CD4-positive, alpha-beta T cell treated with Interleukin-21 for 1 hour (primary cell): ENCODE measurements around the gene MLKL.

Source experiments
- DNase-seq: peaks from one replicate; pipeline ENCODE4 v3.0.0-alpha.2; 2020

The MLKL gene

DNA sequence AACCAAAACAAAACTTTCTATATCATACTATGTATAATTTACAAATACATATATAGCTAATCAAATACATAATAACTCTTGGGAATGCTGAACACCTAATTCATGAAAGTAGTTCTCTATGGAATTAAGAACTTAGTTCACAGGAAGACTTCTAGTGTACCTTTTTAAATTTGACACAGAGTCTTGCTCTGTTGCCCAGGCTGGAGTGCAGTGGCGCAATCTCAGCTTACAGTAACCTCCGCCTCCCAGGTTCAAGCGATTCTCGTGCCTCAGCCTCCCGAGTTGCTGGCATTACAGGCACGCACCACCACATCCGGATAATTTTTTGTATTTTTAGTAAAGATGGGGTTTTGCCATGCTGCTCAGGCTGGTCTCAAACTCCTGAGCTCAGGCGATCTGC is 58.7 kb downstream of the MLKL start:
- no peak for DNase-seq

DNA sequence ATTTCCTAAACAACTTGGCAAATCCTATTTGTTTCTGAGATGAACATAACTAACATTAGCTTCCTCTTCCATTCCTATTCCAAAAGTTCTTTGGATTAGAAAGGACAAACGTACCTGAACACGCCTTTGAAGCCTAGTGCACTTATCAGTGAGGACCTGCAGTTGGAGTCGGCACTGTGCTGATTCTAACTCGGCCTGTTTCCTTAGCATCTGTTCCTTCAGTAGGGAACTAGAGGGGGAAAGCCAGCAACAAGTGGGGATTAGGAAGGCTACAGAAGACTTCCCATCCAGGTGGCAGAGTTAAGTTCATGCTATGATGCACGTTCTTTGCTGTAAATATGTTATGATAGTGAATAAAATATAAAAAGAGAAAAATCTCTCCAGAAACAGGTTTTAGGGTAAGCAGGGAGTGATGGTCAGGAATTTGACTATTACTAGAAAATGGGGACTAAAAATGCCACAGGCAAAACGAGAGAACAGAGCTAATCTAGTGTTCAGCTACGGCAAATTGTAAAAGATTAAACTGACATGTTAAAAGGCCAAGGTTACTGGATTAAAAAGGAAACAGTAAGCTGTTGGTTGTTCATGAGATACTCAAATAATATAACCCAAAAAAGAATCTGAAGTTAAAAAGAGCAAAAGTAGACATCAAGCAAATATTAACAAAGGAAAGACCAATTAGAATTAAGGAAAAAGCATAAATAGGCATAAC is 62.8 kb downstream of the MLKL start:
- DNase-seq: no peak

- DNase-seq: no peak
These were observed 65.4 kb downstream of the MLKL start for GRCh38 chr16:74635303-74635702.

DNA sequence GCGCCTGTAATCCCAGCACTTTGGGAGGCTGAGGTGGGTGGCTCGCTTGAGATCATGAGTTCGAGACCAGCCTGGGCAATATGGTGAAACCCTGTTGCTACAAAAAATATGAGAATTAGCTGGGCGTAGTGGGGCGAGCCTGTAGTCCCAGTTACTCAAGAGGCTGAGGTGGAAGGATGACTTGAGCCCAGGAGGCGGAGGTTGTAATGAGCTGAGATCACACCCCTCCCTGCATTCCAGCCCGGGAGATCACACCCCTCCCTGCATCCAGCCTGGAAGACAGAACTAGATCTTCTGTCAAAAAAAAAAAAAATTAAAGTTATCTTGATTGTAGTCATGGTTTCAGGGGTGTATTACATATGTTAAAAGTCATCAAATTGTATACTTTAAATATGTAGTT is 67.0 kb downstream of the MLKL start:
- DNase-seq: no peak

DNA sequence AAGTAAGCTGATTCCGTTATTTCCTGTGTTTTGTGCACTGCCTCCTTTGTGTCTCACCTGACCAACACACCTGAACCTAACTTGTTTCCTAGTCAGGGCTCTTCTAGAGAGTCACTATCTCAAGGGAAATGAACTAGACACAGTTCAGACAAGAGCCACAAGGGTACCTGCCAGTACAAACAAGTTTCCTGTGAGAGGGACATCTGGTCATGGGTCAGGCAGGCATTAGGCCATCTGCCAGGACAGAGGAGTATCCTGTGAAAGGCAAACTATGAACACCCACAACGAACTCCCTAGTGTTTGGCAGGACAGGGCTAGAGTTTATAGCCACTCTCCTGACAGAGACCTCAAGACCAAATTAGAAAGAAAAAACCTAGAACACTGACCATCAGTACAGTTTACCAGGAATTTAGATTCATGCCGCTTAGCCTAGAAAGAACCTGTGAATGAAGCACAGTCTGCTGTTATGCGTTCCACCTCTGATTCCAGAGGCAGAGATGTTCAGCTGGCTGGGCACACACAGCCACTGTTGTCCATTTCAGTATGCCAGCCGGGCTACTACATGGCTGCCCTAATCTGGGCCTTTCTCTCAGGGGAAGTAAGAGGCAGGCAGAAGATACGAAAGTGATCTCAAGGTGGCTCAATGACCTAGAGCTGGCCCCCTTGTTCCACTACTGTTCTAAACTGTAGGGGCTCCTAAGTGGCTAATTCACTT is 73.0 kb downstream of the MLKL start:
- DNase-seq: no peak

GRCh38 chr16:74626741-74627416 is 73.8 kb downstream of the MLKL start:
- DNase-seq: no peak

DNA sequence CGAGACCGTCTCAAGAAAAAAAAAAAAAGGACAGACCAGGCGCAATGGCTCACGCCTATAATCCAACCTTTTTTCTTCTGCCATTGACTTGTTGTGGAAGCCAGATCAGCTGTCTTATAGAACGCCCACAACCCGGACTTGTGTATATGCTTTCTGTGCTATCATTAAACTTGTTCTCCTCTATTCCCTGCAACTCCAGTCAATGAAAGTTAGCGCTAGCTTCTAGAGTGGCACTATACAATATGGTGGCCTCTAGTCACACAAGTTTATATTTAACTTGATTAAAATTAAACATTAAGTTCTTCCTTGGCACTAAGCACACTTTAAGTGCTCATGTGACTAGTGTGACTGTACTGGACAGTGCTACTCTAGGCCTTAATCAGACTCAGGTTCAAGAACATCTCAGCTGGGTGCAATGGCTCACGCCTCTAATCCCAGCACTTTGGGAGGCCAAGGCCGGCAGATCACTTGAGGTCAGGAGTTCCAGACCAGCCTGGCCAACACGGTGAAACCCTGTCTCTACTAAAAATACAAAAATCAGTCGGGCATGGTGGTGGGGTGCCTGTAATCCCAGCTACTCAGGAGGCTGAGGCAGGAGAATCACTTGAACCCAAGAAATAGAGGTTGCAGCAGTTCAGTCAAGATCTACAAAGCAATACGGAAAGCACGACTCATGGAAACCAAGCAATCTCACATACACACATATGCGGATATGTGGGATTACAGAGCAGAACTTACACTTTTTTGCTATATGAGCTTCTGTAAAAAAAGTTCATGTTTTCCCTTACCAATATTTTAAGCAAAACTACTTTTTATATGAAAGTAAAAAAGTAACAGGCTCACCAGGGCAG is 74.9 kb downstream of the MLKL start:
- no peak for DNase-seq

DNA sequence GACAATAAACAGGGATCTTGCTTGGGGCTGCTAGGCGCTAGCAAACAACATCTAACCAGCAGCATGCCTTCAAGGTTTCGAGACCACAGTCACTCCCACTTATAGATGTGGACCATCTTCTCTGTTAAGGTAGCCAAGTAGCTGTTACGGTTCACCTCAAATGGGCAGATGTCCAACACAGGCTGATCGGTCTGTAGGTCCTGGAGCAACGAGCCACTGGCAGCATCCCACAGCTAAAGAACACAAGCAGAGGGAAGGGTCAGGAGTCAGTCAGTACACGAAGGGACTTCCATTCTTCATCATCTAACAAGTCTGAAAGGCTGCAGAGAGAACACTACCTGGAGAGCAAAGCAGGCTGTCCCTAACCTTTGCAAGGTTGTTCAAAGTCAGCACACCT is 76.8 kb downstream of the MLKL start:
- DNase-seq: no peak

- peak; percentile 61 for DNase-seq
These were observed 77.3 kb downstream of the MLKL start for GRCh38 chr16:74623214-74623838.

DNA sequence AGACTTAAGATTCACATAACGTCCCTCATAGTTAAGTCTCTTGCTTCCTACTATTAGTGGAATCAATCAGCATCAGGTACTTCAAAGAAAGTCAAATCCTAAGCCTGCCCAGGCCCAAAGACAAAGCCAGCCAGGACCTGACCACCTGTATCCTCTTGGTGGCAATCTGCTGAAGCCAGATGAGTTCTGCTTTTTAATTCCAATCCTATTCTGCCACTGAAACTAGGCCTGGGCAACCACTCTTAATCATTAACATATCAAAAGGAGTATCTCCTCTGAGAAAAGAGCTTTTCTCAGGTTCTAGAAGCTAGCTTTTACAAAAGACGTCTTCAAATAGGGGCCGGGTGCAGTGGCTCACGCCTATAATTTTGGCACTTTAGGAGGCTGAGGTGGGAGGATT is 78.7 kb downstream of the MLKL start:
- DNase-seq: no peak
